Measurements from ENCODE around the gene ZNF391.
"Not testable (repeated sequence)": the region's sequence is repeated elsewhere in the genome, so short reads cannot be mapped to it uniquely, and the experiment has no call there.

The ZNF391 gene

DNA sequence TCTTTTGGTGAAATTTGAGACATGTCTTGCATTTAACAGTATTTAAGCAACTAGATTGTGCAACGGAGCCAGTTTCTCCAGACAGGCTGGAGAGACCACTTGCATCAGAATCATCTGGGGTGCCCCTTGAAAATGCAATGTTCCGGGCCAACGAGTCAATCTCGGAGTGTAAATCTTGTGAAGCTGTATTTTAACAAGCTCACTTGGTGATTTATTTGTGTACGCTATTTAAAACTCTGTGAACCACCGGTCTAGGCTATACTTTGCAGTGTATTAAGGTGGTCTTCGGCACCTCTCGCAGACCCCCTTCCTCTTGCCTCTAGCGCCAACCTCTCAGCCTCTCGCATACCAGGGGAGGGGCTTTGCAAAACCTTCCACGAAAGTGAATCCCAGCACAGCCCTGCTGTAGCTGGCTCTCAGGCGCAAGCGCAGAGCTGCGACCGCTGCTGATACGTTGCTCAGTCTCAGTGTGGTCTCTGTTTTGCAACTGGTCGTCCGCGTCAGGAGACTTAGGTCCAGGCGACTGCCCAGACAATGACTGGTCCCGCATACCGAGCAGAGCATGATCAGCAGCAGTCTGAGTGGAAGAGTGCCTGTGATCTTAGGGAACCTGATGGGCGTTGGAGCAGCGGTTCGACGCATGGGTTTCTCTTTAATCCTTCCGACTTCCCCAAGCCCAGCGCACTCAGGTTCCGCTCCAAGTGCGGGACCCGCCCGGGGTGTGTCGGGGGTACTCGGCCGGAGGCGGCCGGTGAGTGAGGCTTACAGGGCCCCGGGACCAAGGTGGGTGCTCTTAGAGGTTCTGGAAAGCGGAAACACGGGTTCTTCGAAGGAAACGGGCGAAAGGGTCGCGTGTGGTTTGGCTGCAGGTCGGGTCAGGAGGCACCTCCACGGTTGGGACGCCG lies at the start of gene ZNF391:
Gene ZNF391, plus strand, starts transcription at position 467 of the 905 bp plus-strand sequence. CDS start 11,612 bp downstream, outside the sequence.
- peak; percentile 47 for DNase-seq (ENCODE audit: low read depth)

GRCh38 chr6:27352850-27353249 lies 35.7 kb upstream of the ZNF391 start:
- no peak for DNase-seq (ENCODE audit: low read depth)

GRCh38 chr6:27358786-27359185 lies 29.8 kb upstream of the ZNF391 start:
- no peak for DNase-seq (ENCODE audit: low read depth)

GRCh38 chr6:27359231-27359630 lies 29.3 kb upstream of the ZNF391 start:
- no peak for DNase-seq (ENCODE audit: low read depth)

- no peak for DNase-seq (ENCODE audit: low read depth)
Measured at GRCh38 chr6:27368202-27368601, 20.4 kb upstream of the ZNF391 start.

DNA sequence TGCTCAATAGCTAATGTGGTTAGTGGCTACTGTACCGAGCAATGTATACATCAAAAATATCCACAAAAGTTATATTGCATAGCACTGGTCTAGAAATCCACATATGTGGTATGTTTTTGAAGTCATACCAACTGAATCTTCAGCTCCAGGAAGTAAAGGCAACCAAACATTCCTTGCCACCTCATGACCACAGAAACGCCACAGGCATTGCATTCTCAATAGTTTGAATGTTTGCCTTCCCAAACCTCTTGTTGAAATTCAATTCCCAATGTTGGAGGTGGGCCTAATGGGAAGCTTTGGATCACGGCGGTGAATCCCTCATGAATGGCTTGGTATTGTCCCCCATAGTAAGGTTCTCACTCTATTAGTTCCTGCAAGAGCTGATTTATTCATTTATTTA lies 18.2 kb upstream of the ZNF391 start:
- DNase-seq (ENCODE audit: low read depth) = no peak

GRCh38 chr6:27374824-27375612 lies 13.5 kb upstream of the ZNF391 start:
- peak; percentile 55 for DNase-seq (ENCODE audit: low read depth)

GRCh38 chr6:27375613-27376079 lies 12.9 kb upstream of the ZNF391 start:
- DNase-seq (ENCODE audit: low read depth) = no peak

DNA sequence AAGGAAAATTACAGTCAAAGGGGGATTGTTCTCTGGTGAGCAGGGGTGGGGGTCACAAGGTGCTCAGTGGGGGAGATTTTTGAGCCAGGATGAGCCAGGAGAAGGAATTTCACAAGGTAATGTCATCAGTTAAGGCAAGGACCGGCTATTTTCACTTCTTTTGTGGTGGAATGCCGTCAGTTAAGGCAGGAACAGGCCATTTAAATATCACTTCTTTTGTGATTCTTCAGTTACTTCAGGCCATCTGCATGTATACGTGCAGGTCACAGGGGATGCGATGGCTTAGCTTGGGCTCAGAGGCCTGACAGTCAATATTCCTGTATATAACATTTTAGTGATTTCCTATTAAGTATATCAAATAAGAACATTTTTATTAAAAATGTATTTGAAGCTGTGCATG lies 10.2 kb upstream of the ZNF391 start:
- DNase-seq (ENCODE audit: low read depth) = not testable (repeated sequence)

DNA sequence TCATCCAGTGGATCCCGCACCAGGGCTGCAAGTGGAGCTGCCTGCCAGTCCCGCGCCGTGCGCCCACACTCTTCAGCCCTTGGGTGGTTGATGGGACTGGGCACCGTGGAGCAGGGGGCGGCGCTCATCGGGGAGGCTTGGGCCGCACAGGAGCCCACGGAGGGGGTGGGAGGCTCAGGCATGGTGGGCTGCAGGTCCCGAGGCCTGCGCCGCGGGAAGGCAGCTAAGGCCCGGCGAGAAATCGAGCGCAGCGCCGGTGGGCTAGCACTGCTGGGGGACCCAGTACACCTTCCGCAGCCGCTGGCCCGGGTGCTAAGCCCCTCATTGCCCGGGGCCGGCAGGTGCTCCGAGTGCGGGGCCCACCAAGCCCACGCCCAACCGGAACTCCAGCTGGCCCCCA lies 7.6 kb upstream of the ZNF391 start:
- not testable (repeated sequence) for DNase-seq (ENCODE audit: low read depth)

- no peak for DNase-seq (ENCODE audit: low read depth)
Measured at GRCh38 chr6:27383011-27383410, 5.5 kb upstream of the ZNF391 start.

DNA sequence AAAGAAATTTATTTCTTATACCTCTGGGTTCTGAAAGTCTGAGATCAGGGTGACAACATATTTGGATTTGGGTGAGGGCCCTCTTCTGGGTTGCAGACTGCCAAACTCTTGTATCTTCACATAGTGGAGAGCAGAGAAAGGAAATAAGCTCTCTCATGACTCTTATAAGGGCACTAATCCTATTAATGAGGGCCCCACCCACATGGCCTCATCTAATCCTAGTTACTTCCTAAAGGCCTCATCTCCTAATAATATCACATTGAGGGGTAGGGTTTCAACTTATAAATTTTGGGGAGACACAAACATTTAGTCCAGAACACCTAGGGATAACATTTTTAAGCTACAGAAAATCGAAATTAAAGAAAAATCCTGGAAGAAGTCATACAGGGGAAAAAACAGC lies 5.1 kb upstream of the ZNF391 start:
- no peak for DNase-seq (ENCODE audit: low read depth)

DNA sequence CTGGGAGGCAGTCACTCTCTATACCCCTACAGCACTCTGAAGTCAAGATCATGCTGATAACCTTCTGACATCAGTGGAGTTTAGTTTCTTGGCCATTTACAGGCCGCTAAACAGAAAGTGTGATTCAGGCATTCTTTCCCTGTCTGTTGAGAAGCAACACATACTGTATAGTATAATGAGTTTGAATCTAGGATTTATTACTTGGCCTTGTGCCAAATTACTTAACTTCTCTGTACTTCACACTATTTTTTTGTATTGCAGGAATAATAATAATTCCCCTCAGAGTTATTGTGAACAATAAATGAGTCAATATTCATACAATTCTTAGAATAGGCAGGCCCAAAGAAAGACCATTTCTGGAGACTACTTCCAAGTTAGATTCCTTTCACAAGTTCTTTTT lies 4.1 kb downstream of the ZNF391 start:
- no peak for DNase-seq (ENCODE audit: low read depth)

GRCh38 chr6:27394073-27394472 lies 5.5 kb downstream of the ZNF391 start:
- DNase-seq (ENCODE audit: low read depth) = no peak

DNA sequence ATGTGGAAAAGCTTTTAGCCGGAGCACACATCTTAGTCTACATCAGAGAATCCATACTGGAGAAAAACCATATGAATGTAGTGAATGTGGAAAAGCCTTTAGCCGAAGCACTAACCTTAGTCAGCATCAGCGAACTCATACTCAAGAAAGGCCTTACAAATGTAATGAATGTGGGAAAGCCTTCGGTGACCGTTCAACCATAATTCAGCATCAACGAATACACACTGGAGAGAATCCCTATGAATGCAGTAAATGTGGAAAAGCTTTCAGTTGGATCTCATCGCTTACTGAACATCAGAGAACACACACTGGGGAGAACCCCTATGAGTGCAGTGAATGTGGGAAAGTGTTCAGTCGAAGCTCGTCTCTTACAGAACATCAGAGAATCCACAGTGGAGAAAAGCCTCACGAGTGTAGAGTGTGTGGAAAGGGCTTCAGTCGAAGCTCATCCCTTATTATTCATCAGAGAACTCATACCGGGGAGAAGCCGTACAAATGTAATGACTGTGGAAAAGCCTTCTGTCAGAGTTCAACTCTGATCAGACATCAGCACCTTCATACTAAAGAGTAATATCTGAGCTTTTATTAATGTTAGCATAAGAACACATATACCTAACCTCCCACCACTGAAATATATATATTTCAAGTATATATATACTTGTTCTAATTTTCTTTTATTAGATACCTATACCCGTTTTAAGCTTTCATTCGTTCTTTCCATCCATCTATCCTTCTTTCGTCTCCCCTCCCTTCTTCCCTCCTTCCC lies 12.5 kb downstream of the ZNF391 start:
- DNase-seq (ENCODE audit: low read depth) = no peak

DNA sequence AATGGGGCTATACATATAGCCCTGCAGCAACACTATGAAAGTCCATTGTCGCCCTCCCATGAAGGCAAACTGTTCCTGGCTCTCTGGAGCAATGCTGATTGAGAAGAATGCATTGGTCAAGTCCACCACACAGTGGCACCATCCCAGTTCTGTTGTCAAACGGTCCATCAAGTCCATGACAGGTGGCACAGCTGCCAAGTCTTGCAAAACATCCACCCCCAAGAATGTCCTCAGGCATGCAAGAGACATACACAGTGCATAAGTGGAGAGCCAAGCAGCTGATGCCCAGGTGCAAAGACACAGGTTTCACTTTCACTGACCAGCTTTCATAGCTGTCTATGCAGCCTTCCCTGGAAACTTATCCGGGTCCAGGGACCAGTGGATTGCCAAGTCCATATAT lies 17.5 kb downstream of the ZNF391 start:
- DNase-seq (ENCODE audit: low read depth) = no peak

DNA sequence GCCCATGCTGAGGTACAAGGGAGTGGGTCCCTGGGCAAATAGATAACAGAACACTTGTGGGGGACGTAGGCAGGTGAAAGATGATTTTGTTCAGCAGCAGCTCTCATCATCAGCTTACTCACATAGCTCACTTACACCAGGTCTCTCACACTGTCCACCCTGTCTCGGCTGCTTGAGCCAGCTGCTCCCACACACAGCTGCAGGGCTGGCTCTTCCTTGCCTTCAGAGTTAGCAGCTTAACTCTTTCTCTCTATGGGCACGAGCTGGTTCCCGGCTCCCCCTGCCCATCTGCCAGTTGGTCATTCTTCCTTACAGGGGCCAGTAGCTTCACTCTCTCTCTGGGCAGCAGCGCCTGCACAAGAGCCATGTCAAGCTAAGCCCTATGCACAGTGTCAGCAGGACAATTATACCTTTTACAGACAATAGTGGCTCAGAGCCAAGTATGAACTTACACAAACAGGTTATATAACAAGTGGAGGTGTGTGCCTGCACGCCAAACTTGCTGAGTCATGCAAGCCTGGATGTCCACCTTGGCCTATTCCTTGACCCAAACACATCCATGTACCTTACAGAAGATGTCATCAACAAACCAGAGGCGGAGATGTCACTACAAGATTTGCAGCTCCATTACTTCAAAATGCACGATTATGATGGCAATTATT lies 18.7 kb downstream of the ZNF391 start:
- no peak for DNase-seq (ENCODE audit: low read depth)

GRCh38 chr6:27414300-27414699 lies 25.7 kb downstream of the ZNF391 start:
- no peak for DNase-seq (ENCODE audit: low read depth)

DNA sequence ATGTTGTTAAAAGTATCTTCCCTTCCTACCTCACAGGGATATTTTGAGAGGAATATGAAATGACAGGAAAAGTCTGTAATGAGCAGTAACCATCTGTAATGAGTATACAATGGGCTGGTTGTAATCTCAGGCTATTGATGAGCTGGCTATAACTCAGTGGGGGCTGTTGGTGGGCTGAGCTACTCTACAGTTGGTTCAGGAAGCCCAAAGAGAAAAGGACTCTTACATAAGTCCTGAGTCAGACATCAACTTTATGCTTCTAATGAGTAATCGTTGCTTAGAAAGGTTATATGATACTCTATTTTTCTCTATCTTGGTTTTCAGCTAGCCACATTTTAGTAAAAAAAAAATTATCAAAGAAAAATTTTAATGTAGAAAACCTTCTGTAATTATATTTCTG lies 26.4 kb downstream of the ZNF391 start:
- no peak for DNase-seq (ENCODE audit: low read depth)

- no peak for DNase-seq (ENCODE audit: low read depth)
Measured at GRCh38 chr6:27415898-27416297, 27.3 kb downstream of the ZNF391 start.

DNA sequence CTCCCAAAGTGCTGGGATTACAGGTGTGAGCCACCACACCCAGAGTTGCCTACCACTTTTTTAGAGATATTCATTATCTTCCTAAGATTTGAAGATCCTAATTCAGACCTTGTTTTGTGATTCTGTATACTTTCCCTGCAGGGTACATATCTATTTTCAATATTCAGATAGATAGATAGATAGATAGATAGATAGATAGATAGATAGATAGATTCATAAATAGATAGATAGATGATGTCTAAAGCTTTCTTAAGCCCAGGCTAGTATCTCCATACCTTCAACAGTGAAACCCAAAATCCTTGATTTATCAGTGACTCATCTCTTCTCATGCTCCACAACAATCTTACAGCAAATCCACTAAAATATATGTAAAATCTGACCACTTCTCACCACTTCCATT lies 30.8 kb downstream of the ZNF391 start:
- no peak for DNase-seq (ENCODE audit: low read depth)
